ENCODE results near the gene MEPE. TPM values are rescaled to one million over a fixed set of nuclear protein-coding genes. Genes with fewer than 3 reads are reported as not detected.
"Not testable (repeated sequence)": the region's sequence is repeated elsewhere in the genome, so short reads cannot be mapped to it uniquely, and the experiment has no call there.

The MEPE gene
- total RNA-seq, 1 donor from 2014 or later = not detected

- H4K20me1 ChIP-seq (ENCODE audit: low read depth) = no peaks in the 10 kb centered on the region
- H3K4me2 ChIP-seq = no peak overlapping the region
- no peaks in the 10 kb centered on the region for H3F3A ChIP-seq (ENCODE audit: low read depth)
- H3K9me3 Mint-ChIP-seq = peaks cover 11% of the 10 kb centered on the region
- no peak overlapping the region for H3K4me3 ChIP-seq
- H3K4me3 Mint-ChIP-seq = no peak overlapping the region
- H3K9me3 ChIP-seq (ENCODE audit: low read depth) = no peaks in the 10 kb centered on the region
- H3K27me3 ChIP-seq = no peaks in the 10 kb centered on the region
- no peaks in the 10 kb centered on the region for H3K36me3 ChIP-seq
- H3K27ac ChIP-seq = no peak overlapping the region
- no peaks in the 10 kb centered on the region for H3K4me1 ChIP-seq
- DNase-seq (ENCODE audit: low spot score) = no peak
- no peaks in the 10 kb centered on the region for H3K4me1 Mint-ChIP-seq
- no peak overlapping the region for H2AFZ ChIP-seq (replicated peaks)
- H3K27ac Mint-ChIP-seq = no peak overlapping the region
- TF ChIP-seq EZH2phosphoT487 (IDR thresholded peaks at IDR 0.05) (no peak), EZH2 (IDR thresholded peaks at IDR 0.05) (no peak), CTCF (IDR thresholded peaks at IDR 0.05) (no peak)
- H3K79me2 ChIP-seq (ENCODE audit: low read depth) = no peaks in the 10 kb centered on the region
- H3K9ac ChIP-seq = no peak overlapping the region
- H3K27me3 Mint-ChIP-seq (ENCODE audit: insufficient read depth, low read depth) = peaks cover 5% of the 10 kb centered on the region
- no peaks in the 10 kb centered on the region for H3K36me3 Mint-ChIP-seq
Measured at GRCh38 chr4:87884976-87885549, 52.3 kb downstream of the MEPE start.

- no peaks in the 10 kb centered on the region for H3K4me1 ChIP-seq
- no peak overlapping the region for H3K27ac Mint-ChIP-seq
- TF ChIP-seq EZH2 (IDR thresholded peaks at IDR 0.05) (no peak), CTCF (IDR thresholded peaks at IDR 0.05) (no peak), EZH2phosphoT487 (IDR thresholded peaks at IDR 0.05) (no peak)
Measured at GRCh38 chr4:87886083-87886482, 53.3 kb downstream of the MEPE start.

GRCh38 chr4:87890753-87891152 lies 58.0 kb downstream of the MEPE start:
- DNase-seq (ENCODE audit: low spot score); H3K4me1 Mint-ChIP-seq; H3K79me2 ChIP-seq (ENCODE audit: low read depth); H3K27me3 ChIP-seq; H3K4me3 ChIP-seq; H3K4me2 ChIP-seq; H3K27ac Mint-ChIP-seq; H3F3A ChIP-seq (ENCODE audit: low read depth); H2AFZ ChIP-seq (replicated peaks); H3K27ac ChIP-seq; H4K20me1 ChIP-seq (ENCODE audit: low read depth); H3K36me3 Mint-ChIP-seq; H3K36me3 ChIP-seq; H3K9ac ChIP-seq; H3K9me3 ChIP-seq (ENCODE audit: low read depth); H3K27me3 Mint-ChIP-seq (ENCODE audit: insufficient read depth, low read depth); H3K4me1 ChIP-seq; H3K4me3 Mint-ChIP-seq: not testable (repeated sequence)
- peaks cover 23% of the 10 kb centered on the region for H3K9me3 Mint-ChIP-seq

More at GRCh38 chr4:87886083-87886482, 53.3 kb downstream of the MEPE start:
- no peaks in the 10 kb centered on the region for H3K9me3 ChIP-seq (ENCODE audit: low read depth)
- H3K36me3 ChIP-seq = no peaks in the 10 kb centered on the region
- H3K27ac ChIP-seq = no peak overlapping the region
- no peak overlapping the region for H2AFZ ChIP-seq (replicated peaks)
- H3K27me3 Mint-ChIP-seq (ENCODE audit: insufficient read depth, low read depth) = peaks cover 5% of the 10 kb centered on the region
- H3K36me3 Mint-ChIP-seq = no peaks in the 10 kb centered on the region
- no peaks in the 10 kb centered on the region for H3F3A ChIP-seq (ENCODE audit: low read depth)
- no peaks in the 10 kb centered on the region for H3K4me1 Mint-ChIP-seq
- H3K79me2 ChIP-seq (ENCODE audit: low read depth) = no peaks in the 10 kb centered on the region
- no peak overlapping the region for H3K9ac ChIP-seq
- no peak overlapping the region for H3K4me3 Mint-ChIP-seq
- H3K4me3 ChIP-seq = no peak overlapping the region
- no peaks in the 10 kb centered on the region for H4K20me1 ChIP-seq (ENCODE audit: low read depth)
- peaks cover 11% of the 10 kb centered on the region for H3K9me3 Mint-ChIP-seq
- DNase-seq (ENCODE audit: low spot score) = no peak
- no peaks in the 10 kb centered on the region for H3K27me3 ChIP-seq
- no peak overlapping the region for H3K4me2 ChIP-seq

- no peak overlapping the region for H3K27ac ChIP-seq
- H3K27me3 ChIP-seq = no peaks in the 10 kb centered on the region
- Mint-ChIP-seq H3K27me3 (ENCODE audit: insufficient read depth, low read depth) (no peaks in the 10 kb centered on the region), H3K9me3 (peaks cover 12% of the 10 kb centered on the region), H3K4me1 (peaks cover 3% of the 10 kb centered on the region), H3K27ac (no peak overlapping the region), H3K4me3 (no peak overlapping the region), H3K36me3 (no peaks in the 10 kb centered on the region)
- H3K4me2 ChIP-seq = no peak overlapping the region
- H3K9ac ChIP-seq = no peak overlapping the region
- no peaks in the 10 kb centered on the region for H3F3A ChIP-seq (ENCODE audit: low read depth)
- H3K79me2 ChIP-seq (ENCODE audit: low read depth) = no peaks in the 10 kb centered on the region
- no peak for TF ChIP-seq CTCF (IDR thresholded peaks at IDR 0.05)
- TF ChIP-seq EZH2 (IDR thresholded peaks at IDR 0.05) = no peak
- TF ChIP-seq EZH2phosphoT487 (IDR thresholded peaks at IDR 0.05) = no peak
- no peaks in the 10 kb centered on the region for H4K20me1 ChIP-seq (ENCODE audit: low read depth)
- DNase-seq (ENCODE audit: low spot score) = no peak
- no peaks in the 10 kb centered on the region for H3K9me3 ChIP-seq (ENCODE audit: low read depth)
- H2AFZ ChIP-seq (replicated peaks) = no peak overlapping the region
- no peak overlapping the region for H3K4me3 ChIP-seq
- H3K4me1 ChIP-seq = no peaks in the 10 kb centered on the region
- H3K36me3 ChIP-seq = no peaks in the 10 kb centered on the region
Measured at GRCh38 chr4:87895964-87896621, 63.3 kb downstream of the MEPE start.
